ENCODE data around the gene LBP. TPM values are rescaled to one million over a fixed set of nuclear protein-coding genes. Genes with fewer than 3 reads are reported as not detected.

Gene LBP
- total and polyA plus RNA-seq, 3 experiments from 2014 or later, result not detected

Other genes with a start within 250 kb of the LBP start
- not detected for gene TGM2, start 181.2 kb upstream of the LBP start, total RNA-seq
- gene TGM2, start 181.2 kb upstream of the LBP start, polyA plus RNA-seq, result not detected
- not detected for gene KIAA1755, start 85.7 kb upstream of the LBP start, total RNA-seq
- gene KIAA1755, start 85.7 kb upstream of the LBP start, polyA plus RNA-seq, result not detected
- not detected for gene BPI, start 42.3 kb upstream of the LBP start, total RNA-seq
- gene BPI, start 42.3 kb upstream of the LBP start, polyA plus RNA-seq, result not detected
- 100 to 1,000 TPM; 211 to 216 TPM for gene SNHG17, start 88.8 kb downstream of the LBP start, total RNA-seq
- 107 TPM for gene SNHG17, start 88.8 kb downstream of the LBP start, polyA plus RNA-seq
- 10 to 100 TPM; 33.8 to 35.0 TPM for gene RALGAPB, start 126.4 kb downstream of the LBP start, total RNA-seq
- gene RALGAPB, start 126.4 kb downstream of the LBP start, polyA plus RNA-seq, result 13.9 TPM
- not detected for gene ADIG, start 234.7 kb downstream of the LBP start, total RNA-seq
- gene ADIG, start 234.7 kb downstream of the LBP start, polyA plus RNA-seq, result not detected

Data from CD8-positive, alpha-beta memory T cell (primary cell).